ENCODE measurements around the gene PDE3A. TPM values are rescaled to one million over a fixed set of nuclear protein-coding genes. Genes with fewer than 3 reads are reported as not detected.

The PDE3A gene
- total and polyA plus RNA-seq, 10 of the 15 experiments (the other 5 are each of a cell fraction or from before 2014, with no cell fraction given): 0.01 to 2.6 (median 1.5) TPM

DNA sequence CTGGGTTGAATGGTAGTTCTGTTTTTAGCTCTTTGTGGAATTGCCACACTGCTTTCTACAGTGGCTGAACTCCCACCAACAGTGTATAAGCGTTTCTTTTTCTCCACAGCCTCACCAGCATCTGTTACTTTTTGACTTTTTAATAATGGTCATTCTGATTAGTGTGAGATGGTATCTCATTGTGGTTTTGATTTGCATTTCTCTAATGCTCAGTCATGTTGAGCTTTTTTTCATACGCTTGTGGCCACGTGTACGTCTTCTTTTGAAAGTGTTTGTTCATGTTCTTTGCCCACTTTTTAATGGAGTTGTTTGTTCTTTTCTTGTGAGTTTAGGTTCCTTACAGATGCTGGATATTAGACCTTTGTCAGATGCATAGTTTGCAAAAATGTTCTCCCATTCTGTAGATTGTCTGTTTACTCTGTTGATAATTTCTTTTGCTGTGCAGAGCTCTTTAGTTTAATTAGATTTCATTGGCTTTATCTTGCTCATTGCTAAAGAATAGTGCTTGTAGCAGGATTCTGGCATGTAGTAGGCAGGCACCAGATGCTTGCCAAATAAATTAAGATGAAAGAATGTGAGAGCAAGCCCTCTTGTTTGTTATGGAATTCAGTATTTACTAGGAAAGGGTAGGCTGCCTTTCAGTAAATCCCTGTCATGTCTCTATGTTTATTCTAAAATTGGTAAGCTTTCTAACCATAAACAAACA lies 86.8 kb downstream of the PDE3A start:
- FAIRE-seq (no peak), DNase-seq (ENCODE audit: low read depth, low spot score) (no peak), ATAC-seq (no peak)
- BruUV-seq (replicated peaks): no TSS peak
- WGBS (ENCODE audit: insufficient coverage, insufficient replicate concordance, low lambda C conversion rate, missing lambda C conversion rate): 7% methylated on average over 4 of the region's 4 CpGs
- H4K20me1 ChIP-seq (ENCODE audit: control insufficient read depth, insufficient read depth): no peaks in the 10 kb centered on the region
- SMC1A ChIA-PET (ENCODE audit: uncharacterized antibody, unreplicated experiment): interaction anchor here (0.6 to 1.0 kb wide), 2 partner anchors 59 to 695 kb away, joined by 3 read pairs; no protein-coding TSS in a partner anchor
- RAD21 ChIA-PET (ENCODE audit: unreplicated experiment): interaction anchor here (1.6 kb wide), 1 partner anchor 716 kb away, joined by 3 read pairs; no protein-coding TSS in a partner anchor
- intact Hi-C loops (cut with micrococcal nuclease; ENCODE audit: unreplicated experiment): no loop called here
- in situ Hi-C loops (cut with MboI): no loop called here
- H3K27ac ChIP-seq (ENCODE audit: control insufficient read depth, insufficient read depth): no peak overlapping the region
- H3K4me3 ChIP-seq: no peak overlapping the region
- H3K4me2 ChIP-seq (ENCODE audit: control insufficient read depth, insufficient read depth): no peak overlapping the region
- H2AFZ ChIP-seq (ENCODE audit: control insufficient read depth, low read depth, low read length): no peak overlapping the region
- H3K9me3 ChIP-seq (replicated peaks; ENCODE audit: control insufficient read depth, insufficient read depth, low read length): no peaks in the 10 kb centered on the region
- H3K4me1 ChIP-seq (ENCODE audit: control insufficient read depth, insufficient read depth, low read length): no peaks in the 10 kb centered on the region
- H3K27me3 ChIP-seq (replicated peaks in 1 of 2; ENCODE audit: control insufficient read depth in 2 of 2, insufficient read depth in 2 of 2, low read length in 1 of 2): no peaks in the 10 kb centered on the region; a peak in 1 of 4 replicates
- H3K36me3 ChIP-seq (ENCODE audit: control insufficient read depth in 2 of 2, insufficient read depth in 2 of 2, low read length in 1 of 2): no peaks in the 10 kb centered on the region
- CTCF ChIA-PET: interaction anchor here (0.9 to 1.1 kb wide), 2 partner anchors 25 to 235 kb away, joined by 3 read pairs; no protein-coding TSS in a partner anchor
- POLR2A ChIA-PET: no interaction called here
- no peak overlapping the region for H3K9ac ChIP-seq (ENCODE audit: control insufficient read depth, insufficient read depth, low read length)
- no peak for TF ChIP-seq CHD2 (IDR thresholded peaks at IDR 0.05; ENCODE audit: borderline replicate concordance, low read depth, low read length)
- no peak for TF ChIP-seq SREBF2 (IDR thresholded peaks at IDR 0.05; ENCODE audit: low read length)
- TF ChIP-seq NFIC (IDR thresholded peaks at IDR 0.05; ENCODE audit: low read depth, low read length): no peak
- TF ChIP-seq, protein P1, sequence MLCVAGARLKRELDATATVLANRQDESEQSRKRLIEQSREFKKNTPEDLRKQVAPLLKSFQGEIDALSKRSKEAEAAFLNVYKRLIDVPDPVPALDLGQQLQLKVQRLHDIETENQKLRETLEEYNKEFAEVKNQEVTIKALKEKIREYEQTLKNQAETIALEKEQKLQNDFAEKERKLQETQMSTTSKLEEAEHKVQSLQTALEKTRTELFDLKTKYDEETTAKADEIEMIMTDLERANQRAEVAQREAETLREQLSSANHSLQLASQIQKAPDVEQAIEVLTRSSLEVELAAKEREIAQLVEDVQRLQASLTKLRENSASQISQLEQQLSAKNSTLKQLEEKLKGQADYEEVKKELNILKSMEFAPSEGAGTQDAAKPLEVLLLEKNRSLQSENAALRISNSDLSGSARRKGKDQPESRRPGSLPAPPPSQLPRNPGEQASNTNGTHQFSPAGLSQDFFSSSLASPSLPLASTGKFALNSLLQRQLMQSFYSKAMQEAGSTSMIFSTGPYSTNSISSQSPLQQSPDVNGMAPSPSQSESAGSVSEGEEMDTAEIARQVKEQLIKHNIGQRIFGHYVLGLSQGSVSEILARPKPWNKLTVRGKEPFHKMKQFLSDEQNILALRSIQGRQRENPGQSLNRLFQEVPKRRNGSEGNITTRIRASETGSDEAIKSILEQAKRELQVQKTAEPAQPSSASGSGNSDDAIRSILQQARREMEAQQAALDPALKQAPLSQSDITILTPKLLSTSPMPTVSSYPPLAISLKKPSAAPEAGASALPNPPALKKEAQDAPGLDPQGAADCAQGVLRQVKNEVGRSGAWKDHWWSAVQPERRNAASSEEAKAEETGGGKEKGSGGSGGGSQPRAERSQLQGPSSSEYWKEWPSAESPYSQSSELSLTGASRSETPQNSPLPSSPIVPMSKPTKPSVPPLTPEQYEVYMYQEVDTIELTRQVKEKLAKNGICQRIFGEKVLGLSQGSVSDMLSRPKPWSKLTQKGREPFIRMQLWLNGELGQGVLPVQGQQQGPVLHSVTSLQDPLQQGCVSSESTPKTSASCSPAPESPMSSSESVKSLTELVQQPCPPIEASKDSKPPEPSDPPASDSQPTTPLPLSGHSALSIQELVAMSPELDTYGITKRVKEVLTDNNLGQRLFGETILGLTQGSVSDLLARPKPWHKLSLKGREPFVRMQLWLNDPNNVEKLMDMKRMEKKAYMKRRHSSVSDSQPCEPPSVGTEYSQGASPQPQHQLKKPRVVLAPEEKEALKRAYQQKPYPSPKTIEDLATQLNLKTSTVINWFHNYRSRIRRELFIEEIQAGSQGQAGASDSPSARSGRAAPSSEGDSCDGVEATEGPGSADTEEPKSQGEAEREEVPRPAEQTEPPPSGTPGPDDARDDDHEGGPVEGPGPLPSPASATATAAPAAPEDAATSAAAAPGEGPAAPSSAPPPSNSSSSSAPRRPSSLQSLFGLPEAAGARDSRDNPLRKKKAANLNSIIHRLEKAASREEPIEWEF (IDR thresholded peaks at IDR 0.05; ENCODE audit: insufficient replicate concordance, low read depth, low read length): no peak
- TF ChIP-seq, protein P2, sequence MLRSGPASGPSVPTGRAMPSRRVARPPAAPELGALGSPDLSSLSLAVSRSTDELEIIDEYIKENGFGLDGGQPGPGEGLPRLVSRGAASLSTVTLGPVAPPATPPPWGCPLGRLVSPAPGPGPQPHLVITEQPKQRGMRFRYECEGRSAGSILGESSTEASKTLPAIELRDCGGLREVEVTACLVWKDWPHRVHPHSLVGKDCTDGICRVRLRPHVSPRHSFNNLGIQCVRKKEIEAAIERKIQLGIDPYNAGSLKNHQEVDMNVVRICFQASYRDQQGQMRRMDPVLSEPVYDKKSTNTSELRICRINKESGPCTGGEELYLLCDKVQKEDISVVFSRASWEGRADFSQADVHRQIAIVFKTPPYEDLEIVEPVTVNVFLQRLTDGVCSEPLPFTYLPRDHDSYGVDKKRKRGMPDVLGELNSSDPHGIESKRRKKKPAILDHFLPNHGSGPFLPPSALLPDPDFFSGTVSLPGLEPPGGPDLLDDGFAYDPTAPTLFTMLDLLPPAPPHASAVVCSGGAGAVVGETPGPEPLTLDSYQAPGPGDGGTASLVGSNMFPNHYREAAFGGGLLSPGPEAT (IDR thresholded peaks at IDR 0.05; ENCODE audit: low read depth): no peak
- no peaks in the 10 kb centered on the region for H3K79me2 ChIP-seq (ENCODE audit: control insufficient read depth, insufficient read depth, low read length)
